ENCODE measurements around the gene GFRA1. TPM values are rescaled to one million over a fixed set of nuclear protein-coding genes. Genes with fewer than 3 reads are reported as not detected.

Gene GFRA1
- total RNA-seq, 1 experiment from 2014 or later, result not detected

DNA sequence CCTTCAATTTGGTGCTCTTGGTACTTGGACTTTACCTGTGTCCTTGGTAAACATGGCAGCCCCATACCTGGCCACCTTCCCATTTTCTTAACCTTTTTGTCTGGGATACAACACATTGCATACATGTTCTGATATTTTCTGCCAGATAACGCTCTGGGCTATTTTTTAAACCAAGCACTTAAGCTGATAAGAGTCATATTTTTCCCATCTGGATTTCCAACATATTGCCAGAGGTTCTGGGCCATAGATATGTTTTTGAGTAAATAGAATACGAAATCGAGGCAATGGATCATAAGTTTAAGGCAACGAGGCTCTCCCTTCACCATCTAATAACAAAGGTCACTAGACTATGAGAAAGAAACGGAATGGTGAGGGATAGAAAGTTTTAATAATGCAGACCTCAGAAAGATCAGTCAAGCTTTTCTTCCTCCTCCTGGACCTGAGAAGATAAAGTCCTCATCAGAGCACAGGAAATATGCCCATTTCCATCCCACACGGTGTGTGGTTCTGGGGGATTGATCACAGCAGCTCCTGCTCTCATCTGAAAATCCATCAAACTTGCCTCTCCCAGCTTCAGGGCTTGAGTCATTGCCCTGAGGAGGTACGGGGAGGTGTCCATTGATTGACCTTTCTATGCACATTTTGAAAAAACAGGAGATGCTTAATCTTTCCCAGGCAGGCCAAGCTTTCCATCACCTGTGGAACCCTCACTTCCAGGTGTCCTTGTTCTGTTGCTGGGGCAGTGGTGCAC, 257.2 kb downstream of the GFRA1 start:
- Histone ChIP-seq H3K4me1 (ENCODE audit: insufficient read depth, low read length, poor library complexity, severe bottlenecking) (no peaks in the 10 kb centered on the region), H3K27me3 (replicated peaks; ENCODE audit: insufficient read depth, low read depth, low read length, poor library complexity) (peaks cover 18% of the 10 kb centered on the region), H3K9me3 (ENCODE audit: low read depth, low read length, poor library complexity, severe bottlenecking) (no peaks in the 10 kb centered on the region), H3K27ac (ENCODE audit: low read depth, low read length, poor library complexity, severe bottlenecking) (no peak overlapping the region), H3K36me3 (ENCODE audit: insufficient read depth, low read length, poor library complexity, severe bottlenecking) (no peaks in the 10 kb centered on the region), H3K4me3 (ENCODE audit: low read depth, low read length, poor library complexity, severe bottlenecking) (no peak overlapping the region)
- intact Hi-C loops (cut with micrococcal nuclease; ENCODE audit: unreplicated experiment), result no loop called here
- ChIA-PET CTCF (no interaction called here), POLR2A (ENCODE audit: low non-redundant PET) (no interaction called here)
- BruUV-seq (replicated peaks), result no TSS peak
- DNase-seq (ENCODE audit: low spot score), result no peak
- TF ChIP-seq EZH2 (IDR thresholded peaks at IDR 0.05; ENCODE audit: borderline replicate concordance, low read depth, low read length, poor library complexity, severe bottlenecking), result no peak

DNA sequence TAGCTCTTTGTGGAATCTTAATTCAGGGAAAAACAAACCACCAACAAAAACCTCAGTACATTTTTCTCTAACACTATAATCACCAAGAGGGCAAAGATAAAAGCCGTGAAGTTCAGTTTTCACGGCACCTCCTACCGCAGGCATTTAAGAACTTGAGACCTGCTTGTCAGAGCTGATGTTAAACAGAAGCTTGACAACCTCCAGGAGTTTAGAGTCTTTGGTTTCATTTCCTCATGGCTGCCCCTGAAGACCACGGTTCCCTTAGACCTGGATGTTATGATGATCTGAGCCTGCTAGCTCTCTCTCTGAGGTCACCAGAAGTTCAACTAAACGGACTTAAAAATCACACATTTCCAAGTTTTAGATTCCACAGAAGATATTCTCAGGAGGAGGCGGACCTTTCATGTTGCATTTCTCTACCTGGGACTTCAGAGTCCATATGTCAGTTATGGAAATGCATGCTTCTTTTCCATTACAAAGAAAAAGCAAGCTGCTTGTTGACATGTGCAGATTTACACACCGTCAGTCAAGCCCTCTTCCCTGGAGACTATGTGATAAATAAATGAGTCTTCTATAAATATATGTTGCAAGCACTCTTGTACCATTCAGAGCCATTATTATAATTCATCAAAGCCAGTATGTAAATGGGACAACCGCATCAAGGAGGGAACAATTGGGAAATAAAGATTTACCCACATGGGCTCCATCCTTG, 258.0 kb downstream of the GFRA1 start:
- ChIA-PET POLR2A (ENCODE audit: low non-redundant PET) (no interaction called here), CTCF (no interaction called here)

DNA sequence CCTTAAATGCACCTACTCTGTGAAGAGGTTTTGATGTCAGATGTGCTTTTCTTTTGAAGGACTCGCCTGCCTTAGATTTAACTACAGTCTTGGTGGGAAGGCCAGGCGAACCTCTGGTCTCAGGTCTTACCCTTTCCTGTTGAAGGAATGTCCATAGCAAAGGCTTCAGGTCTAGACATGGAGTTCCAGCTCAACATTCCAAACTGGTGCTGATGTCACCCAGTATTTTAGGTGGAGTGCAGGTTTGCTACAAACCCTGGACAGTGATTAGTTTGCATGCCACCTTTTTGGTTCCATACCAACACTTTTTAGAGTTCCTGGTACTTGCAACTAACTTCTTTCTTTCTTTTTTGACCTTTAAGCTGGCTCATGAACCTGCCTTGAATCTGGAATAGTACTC, 258.7 kb downstream of the GFRA1 start:
- Histone ChIP-seq H3K9me3 (ENCODE audit: low read depth, low read length, poor library complexity, severe bottlenecking) (no peaks in the 10 kb centered on the region), H3K36me3 (ENCODE audit: insufficient read depth, low read length, poor library complexity, severe bottlenecking) (no peaks in the 10 kb centered on the region), H3K27me3 (replicated peaks; ENCODE audit: insufficient read depth, low read depth, low read length, poor library complexity) (peaks cover 18% of the 10 kb centered on the region), H3K4me1 (ENCODE audit: insufficient read depth, low read length, poor library complexity, severe bottlenecking) (no peaks in the 10 kb centered on the region), H3K4me3 (ENCODE audit: low read depth, low read length, poor library complexity, severe bottlenecking) (no peak overlapping the region), H3K27ac (ENCODE audit: low read depth, low read length, poor library complexity, severe bottlenecking) (no peak overlapping the region)
- intact Hi-C loops (cut with micrococcal nuclease; ENCODE audit: unreplicated experiment), result no loop called here
- no peak for DNase-seq (ENCODE audit: low spot score)
- BruUV-seq (replicated peaks), result no TSS peak
- TF ChIP-seq EZH2 (IDR thresholded peaks at IDR 0.05; ENCODE audit: borderline replicate concordance, low read depth, low read length, poor library complexity, severe bottlenecking), result no peak
- TF ChIP-seq, protein P1, sequence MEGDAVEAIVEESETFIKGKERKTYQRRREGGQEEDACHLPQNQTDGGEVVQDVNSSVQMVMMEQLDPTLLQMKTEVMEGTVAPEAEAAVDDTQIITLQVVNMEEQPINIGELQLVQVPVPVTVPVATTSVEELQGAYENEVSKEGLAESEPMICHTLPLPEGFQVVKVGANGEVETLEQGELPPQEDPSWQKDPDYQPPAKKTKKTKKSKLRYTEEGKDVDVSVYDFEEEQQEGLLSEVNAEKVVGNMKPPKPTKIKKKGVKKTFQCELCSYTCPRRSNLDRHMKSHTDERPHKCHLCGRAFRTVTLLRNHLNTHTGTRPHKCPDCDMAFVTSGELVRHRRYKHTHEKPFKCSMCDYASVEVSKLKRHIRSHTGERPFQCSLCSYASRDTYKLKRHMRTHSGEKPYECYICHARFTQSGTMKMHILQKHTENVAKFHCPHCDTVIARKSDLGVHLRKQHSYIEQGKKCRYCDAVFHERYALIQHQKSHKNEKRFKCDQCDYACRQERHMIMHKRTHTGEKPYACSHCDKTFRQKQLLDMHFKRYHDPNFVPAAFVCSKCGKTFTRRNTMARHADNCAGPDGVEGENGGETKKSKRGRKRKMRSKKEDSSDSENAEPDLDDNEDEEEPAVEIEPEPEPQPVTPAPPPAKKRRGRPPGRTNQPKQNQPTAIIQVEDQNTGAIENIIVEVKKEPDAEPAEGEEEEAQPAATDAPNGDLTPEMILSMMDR (conservative IDR thresholded peaks at IDR 0.05; ENCODE audit: low read depth, low read length), result no peak
- ChIA-PET CTCF (no interaction called here), POLR2A (ENCODE audit: low non-redundant PET) (no interaction called here)

More for the DNA sequence above, 258.0 kb downstream of the GFRA1 start:
- no peak overlapping the region for H3K4me3 ChIP-seq (ENCODE audit: low read depth, low read length, poor library complexity, severe bottlenecking)
- TF ChIP-seq EZH2 (IDR thresholded peaks at IDR 0.05; ENCODE audit: borderline replicate concordance, low read depth, low read length, poor library complexity, severe bottlenecking), result no peak
- TF ChIP-seq, protein P1 (conservative IDR thresholded peaks at IDR 0.05; ENCODE audit: low read depth, low read length), result no peak
- intact Hi-C loops (cut with micrococcal nuclease; ENCODE audit: unreplicated experiment), result no loop called here
- H3K27me3 ChIP-seq (replicated peaks; ENCODE audit: insufficient read depth, low read depth, low read length, poor library complexity), result peaks cover 18% of the 10 kb centered on the region
- DNase-seq (ENCODE audit: low spot score), result no peak
- H3K36me3 ChIP-seq (ENCODE audit: insufficient read depth, low read length, poor library complexity, severe bottlenecking), result no peaks in the 10 kb centered on the region
- no peaks in the 10 kb centered on the region for H3K9me3 ChIP-seq (ENCODE audit: low read depth, low read length, poor library complexity, severe bottlenecking)
- H3K4me1 ChIP-seq (ENCODE audit: insufficient read depth, low read length, poor library complexity, severe bottlenecking), result no peaks in the 10 kb centered on the region
- no peak overlapping the region for H3K27ac ChIP-seq (ENCODE audit: low read depth, low read length, poor library complexity, severe bottlenecking)
- BruUV-seq (replicated peaks), result no TSS peak

Data from A673 (cell line).